Measurements from ENCODE around the gene GGT6.

GRCh38 chr17:4556996-4557395 is 3.4 kb downstream of the GGT6 start:
- no peak for TF ChIP-seq POLR2AphosphoS5 (IDR thresholded peaks at IDR 0.05)
- TF ChIP-seq POLR2A (IDR thresholded peaks at IDR 0.05): no peak
